GM12891 (cell line): Measurements from ENCODE around the gene HBP1.

Experiments used
- PAX5 ChIP-seq: IDR thresholded peaks from 2 replicates; pipeline ENCODE4 v1.6.1; 2011; ENCODE audit warnings: low read length, moderate library complexity, mild to moderate bottlenecking; ENCODE audit not compliant: insufficient read depth, severe bottlenecking
- POLR2A ChIP-seq: IDR thresholded peaks from 2 replicates; pipeline ENCODE4 v1.6.1; 2011; ENCODE audit warnings: low read depth, low read length, control low read depth
- POLR2AphosphoS5 ChIP-seq: IDR thresholded peaks from 2 replicates; pipeline ENCODE4 v1.6.1; 2011; ENCODE audit warnings: low read depth, low read length, control low read depth
- POU2F2 ChIP-seq: IDR thresholded peaks from 2 replicates; pipeline ENCODE4 v1.6.1; 2011; ENCODE audit warnings: low read depth, mild to moderate bottlenecking, control low read depth, low read length, moderate library complexity
- SPI1 ChIP-seq: IDR thresholded peaks from 2 replicates; pipeline ENCODE4 v1.6.1; 2011; ENCODE audit warnings: low read depth, low read length, control low read depth
- TAF1 ChIP-seq: IDR thresholded peaks from 2 replicates; pipeline ENCODE4 v1.6.1; 2011; ENCODE audit warnings: low read depth, low read length, control low read depth

DNA sequence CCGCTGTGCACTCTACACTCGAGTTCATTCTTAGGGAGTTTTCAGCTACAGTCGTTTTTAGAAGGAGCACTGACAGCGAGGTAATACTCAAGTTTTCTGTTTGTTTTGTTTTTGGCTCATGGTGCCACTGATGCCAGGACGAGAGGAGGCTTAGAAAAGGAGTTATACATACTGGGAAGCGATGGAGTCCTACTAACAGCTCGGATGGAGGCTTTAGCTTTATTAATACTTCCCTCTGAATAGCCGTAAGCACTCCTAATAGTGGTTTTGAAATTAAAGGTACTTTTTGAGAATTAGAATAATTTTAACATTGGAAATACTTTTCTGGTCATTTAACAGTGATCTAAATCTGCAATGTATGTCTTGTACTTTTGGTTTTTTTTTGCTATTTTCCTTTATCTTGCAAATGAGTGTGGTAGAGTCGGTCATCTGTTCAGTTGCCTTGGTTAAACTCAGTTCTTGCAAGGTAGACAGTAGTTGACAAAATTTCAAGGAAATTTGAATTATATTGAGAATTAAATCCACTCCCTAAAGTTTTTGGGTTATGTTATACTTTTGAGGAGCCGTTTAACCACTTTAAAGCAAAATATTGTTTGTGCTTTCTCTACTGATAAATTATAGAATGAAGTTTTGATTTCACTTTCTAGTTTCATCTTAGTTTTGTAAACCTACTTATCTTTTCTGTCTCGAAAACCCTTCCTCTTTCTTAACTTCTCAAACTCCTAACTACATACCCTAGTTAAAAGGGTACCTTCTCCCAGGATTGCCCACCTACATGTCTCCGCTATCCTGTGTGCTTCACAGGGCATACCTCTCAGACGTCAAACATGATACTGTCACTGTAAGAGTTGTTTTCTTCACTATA, 1.5 kb downstream of the HBP1 start:
- TF ChIP-seq POLR2AphosphoS5 (no peak), POLR2A (no peak), PAX5 (no peak), TAF1 (no peak), SPI1 (0 out of 2 replicates have a peak, but pooled peaks have one; percentile 33), POU2F2 (no peak)
